GM19372 (cell line): ENCODE data around the gene AMPH.

Experiments
- ATAC-seq: cut with Tn5 transposase; IDR thresholded peaks from one replicate; pipeline ENCODE4 v1.9.1; 2021; ENCODE audit warnings: mild to moderate bottlenecking, low read depth, moderate library complexity; ENCODE audit not compliant: unreplicated experiment

The AMPH gene

GRCh38 chr7:38477333-38477732, 153.8 kb downstream of the AMPH start:
- no peak for ATAC-seq

- ATAC-seq = no peak
Observed at GRCh38 chr7:38476764-38477163, 154.4 kb downstream of the AMPH start.

GRCh38 chr7:38465956-38466355, 165.2 kb downstream of the AMPH start:
- ATAC-seq = no peak

GRCh38 chr7:38463277-38464225, 167.6 kb downstream of the AMPH start:
- ATAC-seq = peak; percentile 96

GRCh38 chr7:38462819-38463218, 168.4 kb downstream of the AMPH start:
- no peak for ATAC-seq

GRCh38 chr7:38461887-38462286, 169.3 kb downstream of the AMPH start:
- no peak for ATAC-seq

GRCh38 chr7:38453826-38454225, 177.3 kb downstream of the AMPH start:
- no peak for ATAC-seq

GRCh38 chr7:38453168-38453567, 178.0 kb downstream of the AMPH start:
- ATAC-seq = no peak

- ATAC-seq = no peak
Observed at GRCh38 chr7:38452681-38453108, 178.5 kb downstream of the AMPH start.

GRCh38 chr7:38451840-38452239, 179.3 kb downstream of the AMPH start:
- no peak for ATAC-seq

GRCh38 chr7:38448584-38449234, 182.5 kb downstream of the AMPH start:
- ATAC-seq = no peak

GRCh38 chr7:38448054-38448453, 183.1 kb downstream of the AMPH start:
- no peak for ATAC-seq

GRCh38 chr7:38438970-38439369, 192.2 kb downstream of the AMPH start:
- no peak for ATAC-seq

GRCh38 chr7:38432671-38433070, 198.5 kb downstream of the AMPH start:
- ATAC-seq = no peak

GRCh38 chr7:38432080-38432479, 199.1 kb downstream of the AMPH start:
- ATAC-seq = no peak

- ATAC-seq = no peak
Observed at GRCh38 chr7:38429057-38429456, 202.1 kb downstream of the AMPH start.

GRCh38 chr7:38428041-38428440, 203.1 kb downstream of the AMPH start:
- ATAC-seq = no peak

GRCh38 chr7:38427279-38427955, 203.8 kb downstream of the AMPH start:
- ATAC-seq = no peak

- ATAC-seq = peak; percentile 74
Observed at GRCh38 chr7:38425509-38425908, 205.7 kb downstream of the AMPH start.

GRCh38 chr7:38424750-38425463, 206.3 kb downstream of the AMPH start:
- ATAC-seq = no peak

GRCh38 chr7:38413784-38414183, 217.4 kb downstream of the AMPH start:
- ATAC-seq = peak; percentile 60
